RWPE1 (cell line): ENCODE measurements around the gene ACTG1.
A peak's percentile ranks its signal among the peaks of the same experiment; 100 is the strongest.

Experiments
- CTCF ChIA-PET: fragments of 350-600 bp; sonication (Branson Sonifier 250); formaldehyde crosslinking; extraction: SDS; loops from one replicate; lab custom pipeline; 2021; lab: Yijun Ruan, JAX
- POLR2A ChIA-PET: fragments of 400-600 bp; formaldehyde crosslinking; extraction: SDS; loops from one replicate; lab custom pipeline; 2020; ENCODE audit warnings: antibody characterized with exemption; ENCODE audit not compliant: low non-redundant PET; lab: Yijun Ruan, JAX
- DNase-seq: peaks from one replicate; pipeline ENCODE4 v3.0.0; 2012; ENCODE audit warnings: low spot score
- H3K27ac ChIP-seq: fragments of 450-650 bp; 2 replicates; pipeline ENCODE4 v1.5.1; 2017
- CTCF ChIP-seq: fragments of 450-650 bp; conservative IDR thresholded peaks from 2 replicates; pipeline ENCODE4 v1.5.1; 2017; ENCODE audit warnings: low read depth, mild to moderate bottlenecking

The ACTG1 gene

GRCh38 chr17:81556863-81557262, 44.3 kb upstream of the ACTG1 start:
- H3K27ac ChIP-seq = peak overlapping the region; percentile 96
- CTCF ChIA-PET = interaction anchor here (0.7 to 1.1 kb wide), 3 partner anchors 12 to 44 kb away, joined by 3 to 4 read pairs (median 3); no protein-coding TSS in a partner anchor
- TF ChIP-seq CTCF = no peak
- no peak for DNase-seq
- POLR2A ChIA-PET = no interaction called here

- CTCF ChIA-PET = interaction anchor here (0.6 to 1.1 kb wide), 4 partner anchors 11 to 100 kb away, joined by 3 to 4 read pairs (median 3); no protein-coding TSS in a partner anchor
- DNase-seq = no peak
- no peak for TF ChIP-seq CTCF
- POLR2A ChIA-PET = no interaction called here
- peak overlapping the region; percentile 96 for H3K27ac ChIP-seq
Observed at GRCh38 chr17:81556175-81556691, 43.6 kb upstream of the ACTG1 start.

- peak; percentile 85 for DNase-seq
- POLR2A ChIA-PET = no interaction called here
- CTCF ChIA-PET = interaction anchor here (0.6 to 0.7 kb wide), 2 partner anchors 37 to 1277 kb away, joined by 3 read pairs; no protein-coding TSS in a partner anchor
- no peak for TF ChIP-seq CTCF
- H3K27ac ChIP-seq = peak overlapping the region; percentile 96
Observed at GRCh38 chr17:81553616-81554181, 41.1 kb upstream of the ACTG1 start.

GRCh38 chr17:81553018-81553615, 40.5 kb upstream of the ACTG1 start:
- CTCF ChIA-PET = no interaction called here
- H3K27ac ChIP-seq = peak overlapping the region; percentile 96
- TF ChIP-seq CTCF = no peak
- POLR2A ChIA-PET = no interaction called here
- peak; percentile 81 for DNase-seq

- DNase-seq = peak; percentile 88
Observed at GRCh38 chr17:81552244-81553017, 39.8 kb upstream of the ACTG1 start, which contains the start of gene FAAP100. Gene FAAP100 (minus strand): TSS chr17:81552353. CDS start chr17:81552330, 23 bp downstream.

More at GRCh38 chr17:81552244-81553017, 39.8 kb upstream of the ACTG1 start, which contains the start of gene FAAP100:
- ChIA-PET POLR2A (interaction anchor here (0.8 to 1.2 kb wide), 3 partner anchors 34 to 160 kb away, joined by 3 read pairs; partner anchors contain the start of gene SLC25A10), CTCF (interaction anchor here (0.6 to 1.0 kb wide), 2 partner anchors 33 to 49 kb away, joined by 3 to 4 read pairs; no protein-coding TSS in a partner anchor)
- TF ChIP-seq CTCF = no peak
- H3K27ac ChIP-seq = peak within 1 kb of the TSS; percentile 96
